GM10266 (cell line): ENCODE results near the gene CARMIL1.

Source experiments
- DNase-seq: peaks from one replicate; pipeline ENCODE4 v3.0.0; 2012; ENCODE audit errors: extremely low spot score
- TF ChIP-seq, protein P1 (sequence below): IDR thresholded peaks from 2 replicates; pipeline ENCODE4 v1.5.1; 2012; ENCODE audit warnings: mild to moderate bottlenecking, low read depth; ENCODE audit not compliant: control insufficient read depth, insufficient read depth; ENCODE audit errors: missing control alignments

The CARMIL1 gene

DNA sequence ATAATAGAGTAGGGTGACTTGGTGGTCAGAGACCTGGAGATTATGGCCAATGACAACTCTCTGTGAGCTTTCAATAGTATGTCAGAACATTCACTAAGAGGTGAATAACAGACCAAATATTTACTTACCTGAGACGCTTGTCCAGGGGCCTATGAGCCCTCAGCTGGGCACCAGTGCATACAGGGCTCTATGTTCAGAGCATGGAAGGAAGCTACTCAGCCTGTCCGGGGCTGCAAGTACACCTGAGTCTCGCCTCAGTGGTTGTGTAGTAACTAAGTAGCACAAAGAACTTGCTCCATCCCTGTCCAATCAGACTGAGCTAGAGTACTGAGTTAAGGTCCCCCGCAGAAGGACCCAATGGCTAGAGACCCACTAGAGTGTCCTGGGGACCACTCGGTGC, 361.3 kb downstream of the CARMIL1 start:
- DNase-seq: no peak
- TF ChIP-seq, protein P1, sequence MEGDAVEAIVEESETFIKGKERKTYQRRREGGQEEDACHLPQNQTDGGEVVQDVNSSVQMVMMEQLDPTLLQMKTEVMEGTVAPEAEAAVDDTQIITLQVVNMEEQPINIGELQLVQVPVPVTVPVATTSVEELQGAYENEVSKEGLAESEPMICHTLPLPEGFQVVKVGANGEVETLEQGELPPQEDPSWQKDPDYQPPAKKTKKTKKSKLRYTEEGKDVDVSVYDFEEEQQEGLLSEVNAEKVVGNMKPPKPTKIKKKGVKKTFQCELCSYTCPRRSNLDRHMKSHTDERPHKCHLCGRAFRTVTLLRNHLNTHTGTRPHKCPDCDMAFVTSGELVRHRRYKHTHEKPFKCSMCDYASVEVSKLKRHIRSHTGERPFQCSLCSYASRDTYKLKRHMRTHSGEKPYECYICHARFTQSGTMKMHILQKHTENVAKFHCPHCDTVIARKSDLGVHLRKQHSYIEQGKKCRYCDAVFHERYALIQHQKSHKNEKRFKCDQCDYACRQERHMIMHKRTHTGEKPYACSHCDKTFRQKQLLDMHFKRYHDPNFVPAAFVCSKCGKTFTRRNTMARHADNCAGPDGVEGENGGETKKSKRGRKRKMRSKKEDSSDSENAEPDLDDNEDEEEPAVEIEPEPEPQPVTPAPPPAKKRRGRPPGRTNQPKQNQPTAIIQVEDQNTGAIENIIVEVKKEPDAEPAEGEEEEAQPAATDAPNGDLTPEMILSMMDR: no peak

DNA sequence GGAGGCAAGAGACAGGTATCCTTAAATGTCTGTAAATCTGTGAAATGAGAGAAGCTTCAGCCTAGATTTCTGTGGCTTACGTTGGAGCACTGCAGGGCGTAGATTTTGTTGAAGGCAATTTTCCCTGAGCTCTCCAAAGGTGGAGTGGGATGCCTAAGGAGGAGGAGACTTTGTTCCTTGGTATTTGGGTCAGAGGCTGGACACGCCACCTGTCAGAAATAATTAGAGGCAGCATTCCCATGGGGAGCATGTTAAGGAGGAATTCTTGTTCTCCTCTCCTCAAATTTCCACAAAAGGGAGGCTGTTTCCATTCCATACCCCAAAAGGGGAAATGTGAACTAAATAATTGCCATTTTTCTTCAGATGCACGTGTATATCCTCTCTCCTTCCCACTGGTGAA, 361.7 kb downstream of the CARMIL1 start:
- DNase-seq: no peak

DNA sequence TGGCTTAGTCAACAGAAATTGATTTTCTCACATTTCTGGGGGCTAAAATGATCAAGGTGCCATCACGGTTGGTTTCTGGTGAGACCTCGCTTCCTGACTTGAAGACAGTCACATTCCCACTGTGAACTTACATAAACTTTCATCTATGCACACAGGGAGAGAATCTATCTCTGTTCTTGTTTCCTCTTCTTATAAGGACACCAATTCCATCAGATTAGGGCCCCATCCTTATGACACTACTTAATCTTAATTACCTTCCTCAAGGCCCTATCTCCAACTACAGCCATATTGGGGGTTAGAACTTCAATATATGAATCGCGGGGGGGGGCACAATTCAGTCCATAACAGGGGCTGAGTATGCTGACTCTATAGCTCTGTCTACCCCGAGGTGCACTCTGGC, 362.2 kb downstream of the CARMIL1 start:
- TF ChIP-seq, protein P1: no peak

More for the DNA sequence above, 361.7 kb downstream of the CARMIL1 start:
- TF ChIP-seq, protein P1: no peak

DNA sequence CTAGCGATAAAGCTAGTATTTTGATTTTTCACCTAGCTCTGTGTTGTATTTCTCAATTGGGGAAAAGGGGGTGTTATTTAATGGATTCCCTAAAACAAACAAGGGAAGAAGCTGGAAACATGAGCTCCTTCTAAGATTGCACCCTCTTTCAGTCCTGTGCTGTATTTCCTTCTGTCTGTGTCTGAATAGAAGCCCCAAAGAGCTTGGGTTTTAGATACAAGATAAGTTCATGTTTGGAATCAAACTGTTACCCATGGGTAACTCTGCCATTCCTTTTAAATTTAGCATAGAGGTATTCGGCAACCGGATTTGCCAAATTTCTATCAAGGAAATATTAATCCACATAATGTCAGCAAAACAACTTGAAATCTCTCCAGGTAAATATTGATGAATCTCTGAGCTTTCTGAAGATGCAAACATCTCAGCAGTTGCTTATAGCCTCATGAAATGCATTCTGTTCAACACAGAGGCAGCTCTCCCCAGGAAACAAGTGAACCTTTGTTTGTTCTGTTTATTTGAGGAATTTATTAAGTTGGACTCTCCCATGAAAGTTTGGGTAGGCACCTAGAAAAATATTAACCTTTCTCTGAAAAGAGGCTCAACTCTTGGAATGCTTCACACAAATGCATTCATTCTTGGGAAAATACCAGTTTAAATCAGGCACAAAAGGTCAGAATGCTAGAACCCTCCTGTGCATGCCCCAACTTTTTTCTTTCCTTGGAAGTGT, 362.9 kb downstream of the CARMIL1 start:
- TF ChIP-seq, protein P1: no peak
- DNase-seq: no peak

More for the DNA sequence above, 362.2 kb downstream of the CARMIL1 start:
- DNase-seq: no peak

DNA sequence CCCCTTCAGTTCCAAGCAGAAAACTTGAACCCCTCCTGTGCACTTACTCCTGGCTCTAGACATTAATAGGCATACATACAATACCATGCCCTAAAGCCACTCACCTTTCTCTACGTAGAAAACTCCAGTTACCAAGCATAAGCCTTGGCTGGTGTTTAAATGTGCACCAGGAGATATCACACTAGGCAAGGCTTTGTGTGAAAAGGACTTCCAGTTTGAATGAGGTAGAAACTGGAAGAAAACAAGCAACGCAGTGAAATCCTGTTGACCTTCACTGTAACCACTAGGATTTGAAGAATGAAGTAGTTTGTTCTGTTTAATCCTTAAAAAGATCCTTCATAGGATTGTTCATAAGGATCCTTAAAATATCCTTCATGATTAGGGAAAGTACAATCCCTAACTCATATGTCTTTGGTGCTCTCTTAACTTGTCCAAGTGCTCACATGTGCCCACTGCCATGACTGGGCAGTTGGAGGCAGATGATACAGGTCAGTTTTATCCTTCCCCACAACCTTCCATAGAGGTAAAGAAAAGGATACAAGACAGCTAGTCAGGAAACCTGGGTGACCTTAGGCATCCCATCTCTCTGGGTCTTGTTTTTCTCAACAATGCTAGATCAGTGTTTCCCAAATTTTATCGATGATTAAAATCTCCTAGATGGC, 363.6 kb downstream of the CARMIL1 start:
- DNase-seq: no peak
- TF ChIP-seq, protein P1: no peak

DNA sequence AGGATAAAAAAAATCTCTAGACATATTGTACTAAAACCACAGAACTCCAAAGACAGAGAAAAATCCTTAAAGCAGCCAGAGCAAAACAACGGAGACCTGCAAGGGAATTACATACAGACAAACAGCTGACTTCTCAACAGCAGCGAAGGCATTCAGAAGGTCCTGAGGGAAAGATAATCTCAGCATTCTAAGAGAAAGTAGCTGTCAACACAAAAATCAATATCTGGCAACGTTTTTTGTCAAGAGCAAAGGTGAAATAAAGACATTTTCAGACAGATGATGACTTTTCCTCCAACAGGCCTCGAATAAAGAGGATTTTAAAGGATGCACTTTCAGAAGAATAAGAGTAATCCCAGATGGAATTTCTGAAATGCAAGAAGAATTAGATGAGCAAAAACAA, 366.7 kb downstream of the CARMIL1 start:
- no peak for DNase-seq
- TF ChIP-seq, protein P1: no peak

DNA sequence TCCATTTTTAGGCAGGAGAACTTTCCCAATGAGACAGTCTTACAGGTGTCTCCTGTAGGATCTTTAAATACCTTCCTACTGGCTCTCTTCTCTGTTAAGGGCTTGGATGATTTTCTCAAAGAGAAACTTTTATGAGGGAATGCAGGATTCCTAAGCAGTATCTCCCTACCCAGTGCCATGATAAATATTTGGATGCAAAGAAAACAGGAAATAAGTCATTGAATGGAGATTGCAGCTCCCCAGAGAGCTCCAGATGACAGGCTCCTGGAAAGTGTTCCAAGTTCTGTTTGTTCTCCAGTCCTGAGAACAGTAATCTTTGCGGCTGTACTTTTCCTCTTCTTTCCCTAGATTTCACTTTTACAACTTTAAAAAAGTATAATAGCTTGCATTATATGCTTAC, 370.4 kb downstream of the CARMIL1 start:
- no peak for DNase-seq
- TF ChIP-seq, protein P1: no peak
